Stimulated activated CD8-positive, alpha-beta memory T cell treated with anti-CD3 and anti-CD28 coated beads, Interleukin-7, amount 100 ng/mL, for 48 hours (primary cell): ENCODE measurements around the gene CDH7.

ENCODE experiments used
- DNase-seq, 2 donors: peaks; one replicate each; pipeline ENCODE4 v3.0.0-alpha.2; 2020; ENCODE audit warnings: low read depth in 1 of 2; ENCODE audit errors: extremely low read depth in 1 of 2

Gene CDH7

GRCh38 chr18:65901522-65901921 is 150.7 kb downstream of the CDH7 start:
- DNase-seq, result no peak

GRCh38 chr18:65906621-65907034 is 155.8 kb downstream of the CDH7 start:
- no peak for DNase-seq

- no peak for DNase-seq
Measured at GRCh38 chr18:65907281-65907680, 156.5 kb downstream of the CDH7 start.

- no peak for DNase-seq
Measured at GRCh38 chr18:65919018-65919417, 168.2 kb downstream of the CDH7 start.

- DNase-seq, result no peak
Measured at GRCh38 chr18:65919663-65920062, 168.9 kb downstream of the CDH7 start.

- DNase-seq, result no peak
Measured at GRCh38 chr18:65922103-65922502, 171.3 kb downstream of the CDH7 start.

- no peak for DNase-seq
Measured at GRCh38 chr18:65924904-65925303, 174.1 kb downstream of the CDH7 start.

- DNase-seq, result no peak
Measured at GRCh38 chr18:65934874-65935273, 184.1 kb downstream of the CDH7 start.

- DNase-seq, result no peak
Measured at GRCh38 chr18:65936678-65937077, 185.9 kb downstream of the CDH7 start.

- no peak for DNase-seq
Measured at GRCh38 chr18:65937180-65937579, 186.4 kb downstream of the CDH7 start.

GRCh38 chr18:65938592-65939372 is 188.0 kb downstream of the CDH7 start:
- no peak for DNase-seq
